ENCODE measurements around the gene PRM3.

The PRM3 gene

DNA sequence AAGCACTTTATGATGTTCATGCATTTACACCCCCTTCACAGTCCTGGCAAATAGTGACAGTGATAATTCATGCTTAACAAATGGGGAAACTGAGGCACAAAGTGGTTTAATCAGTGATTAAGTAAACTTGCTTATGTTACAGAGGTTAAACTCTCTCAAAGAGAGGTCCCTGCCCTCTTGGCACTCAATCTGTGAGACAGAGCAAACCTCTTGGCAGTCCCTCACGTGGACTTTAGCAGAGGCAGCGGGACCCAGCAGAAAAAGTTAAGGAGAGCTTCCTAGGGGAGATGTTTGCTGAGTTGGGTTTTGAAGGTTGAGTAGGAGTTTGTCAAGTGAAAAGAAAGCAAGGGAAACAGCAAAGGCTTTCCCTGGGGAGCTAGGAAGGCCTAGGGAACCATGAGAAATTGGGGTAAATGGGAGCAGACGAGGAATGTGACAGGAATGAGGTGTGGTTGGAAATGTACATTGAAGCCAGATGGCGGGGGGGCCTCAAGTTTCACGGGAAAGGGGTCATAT is 28.1 kb downstream of the PRM3 start:
- no peak overlapping the region for H3K4me3 ChIP-seq (ENCODE audit: low read length)
- no peak for DNase-seq (ENCODE audit: low read depth)
- TF ChIP-seq, protein P1, sequence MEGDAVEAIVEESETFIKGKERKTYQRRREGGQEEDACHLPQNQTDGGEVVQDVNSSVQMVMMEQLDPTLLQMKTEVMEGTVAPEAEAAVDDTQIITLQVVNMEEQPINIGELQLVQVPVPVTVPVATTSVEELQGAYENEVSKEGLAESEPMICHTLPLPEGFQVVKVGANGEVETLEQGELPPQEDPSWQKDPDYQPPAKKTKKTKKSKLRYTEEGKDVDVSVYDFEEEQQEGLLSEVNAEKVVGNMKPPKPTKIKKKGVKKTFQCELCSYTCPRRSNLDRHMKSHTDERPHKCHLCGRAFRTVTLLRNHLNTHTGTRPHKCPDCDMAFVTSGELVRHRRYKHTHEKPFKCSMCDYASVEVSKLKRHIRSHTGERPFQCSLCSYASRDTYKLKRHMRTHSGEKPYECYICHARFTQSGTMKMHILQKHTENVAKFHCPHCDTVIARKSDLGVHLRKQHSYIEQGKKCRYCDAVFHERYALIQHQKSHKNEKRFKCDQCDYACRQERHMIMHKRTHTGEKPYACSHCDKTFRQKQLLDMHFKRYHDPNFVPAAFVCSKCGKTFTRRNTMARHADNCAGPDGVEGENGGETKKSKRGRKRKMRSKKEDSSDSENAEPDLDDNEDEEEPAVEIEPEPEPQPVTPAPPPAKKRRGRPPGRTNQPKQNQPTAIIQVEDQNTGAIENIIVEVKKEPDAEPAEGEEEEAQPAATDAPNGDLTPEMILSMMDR (conservative IDR thresholded peaks at IDR 0.05; ENCODE audit: low read length), result no peak

DNA sequence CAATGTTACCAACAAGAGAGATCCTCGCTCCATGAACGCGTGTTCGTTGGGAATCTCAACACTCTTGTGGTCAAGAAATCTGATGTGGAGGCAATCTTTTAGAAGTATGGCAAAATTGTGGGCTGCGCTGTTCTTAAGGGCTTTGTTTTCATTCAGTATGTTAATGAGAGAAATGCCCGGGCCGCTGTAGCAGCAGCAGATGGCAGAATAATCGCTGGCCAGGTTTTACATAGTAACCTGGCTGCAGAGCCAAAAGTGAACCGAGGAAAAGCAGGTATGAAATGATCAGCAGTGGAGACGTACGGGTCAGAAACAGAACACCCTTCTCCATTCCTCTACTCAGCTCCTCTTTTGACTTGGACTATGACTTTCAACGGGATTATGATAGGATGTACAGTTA is 30.8 kb downstream of the PRM3 start:
- TF ChIP-seq, protein P1 (conservative IDR thresholded peaks at IDR 0.05; ENCODE audit: low read length), result no peak
- DNase-seq (ENCODE audit: low read depth), result no peak
- no peak overlapping the region for H3K4me3 ChIP-seq (ENCODE audit: low read length)

DNA sequence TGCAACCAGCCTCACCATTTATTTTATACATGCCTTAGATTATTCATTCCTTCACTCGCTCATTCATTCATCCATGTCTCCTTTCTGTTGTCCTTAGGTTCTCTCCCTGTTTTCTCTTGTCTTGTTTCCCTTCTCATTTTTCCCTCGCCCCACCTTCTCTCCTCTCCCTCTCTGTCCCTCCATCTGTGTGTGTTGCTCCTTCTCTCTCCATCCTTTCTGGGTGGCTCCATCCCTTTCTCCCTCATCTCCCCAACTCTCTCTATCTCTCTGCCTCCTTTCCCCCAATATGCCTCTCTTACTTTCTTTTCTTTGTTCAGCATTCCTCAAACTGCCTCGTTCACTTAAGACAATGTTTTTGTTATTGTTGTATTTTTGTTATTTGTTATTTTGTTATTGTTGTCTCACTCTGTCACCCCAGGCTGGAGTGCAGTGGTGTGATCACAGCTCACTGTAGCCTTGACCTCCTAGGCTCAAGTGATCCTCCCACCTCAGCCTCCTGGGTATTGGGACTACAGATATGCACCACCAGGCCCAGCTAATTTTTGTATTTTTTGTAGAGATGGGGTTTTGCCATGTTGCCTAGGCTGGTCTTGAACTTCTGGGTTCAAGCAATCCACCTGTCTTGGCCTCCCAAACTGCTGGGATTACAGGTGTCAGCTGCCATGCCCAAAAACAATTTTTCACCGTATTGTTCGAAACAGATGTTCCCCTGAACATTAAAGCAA is 31.8 kb downstream of the PRM3 start:
- TF ChIP-seq, protein P1 (conservative IDR thresholded peaks at IDR 0.05; ENCODE audit: low read length), result no peak
- DNase-seq (ENCODE audit: low read depth), result no peak
- H3K4me3 ChIP-seq (ENCODE audit: low read length), result no peak overlapping the region

DNA sequence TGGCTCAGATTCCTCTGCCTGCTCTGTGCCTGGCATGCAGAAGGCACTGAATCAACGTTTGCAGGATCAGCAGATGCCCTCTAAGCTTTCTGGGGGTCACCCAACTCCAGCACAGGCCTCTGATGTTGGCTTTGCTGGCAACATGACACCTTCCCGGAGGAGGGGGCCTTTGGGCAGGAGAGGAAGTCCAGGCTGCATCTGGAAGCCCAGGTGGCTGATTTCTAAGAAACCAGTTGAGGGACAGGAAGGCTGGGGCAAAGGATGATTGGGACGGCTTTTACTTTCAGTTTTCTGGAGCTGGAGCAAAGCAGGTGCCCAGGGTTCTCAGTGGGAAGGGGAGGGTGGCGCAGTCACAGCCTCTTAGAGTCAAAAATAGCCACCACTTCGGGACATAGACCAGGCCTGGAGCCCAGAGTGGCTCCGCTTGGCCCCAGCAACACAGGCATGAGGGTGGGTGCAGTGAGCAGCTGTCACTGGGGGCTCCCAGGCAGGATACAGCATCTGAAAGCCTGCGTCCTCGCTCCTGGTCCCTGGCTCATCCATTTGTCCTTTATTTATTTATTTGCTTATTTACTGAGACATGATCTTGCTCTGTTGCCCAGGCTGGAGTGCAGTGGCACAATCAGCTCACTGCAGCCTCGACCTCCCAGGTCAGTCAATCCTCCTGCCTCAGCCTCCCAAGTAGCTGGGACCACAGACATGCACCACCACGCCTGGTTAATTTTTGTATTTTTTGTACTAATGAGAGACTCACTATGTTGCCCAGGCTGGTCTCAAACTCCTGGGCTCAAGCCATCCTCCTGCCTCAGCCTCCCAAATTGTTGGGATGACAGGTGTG is 32.6 kb downstream of the PRM3 start:
- no peak overlapping the region for H3K4me3 ChIP-seq (ENCODE audit: low read length)
- TF ChIP-seq, protein P1 (conservative IDR thresholded peaks at IDR 0.05; ENCODE audit: low read length), result no peak
- DNase-seq (ENCODE audit: low read depth), result no peak

DNA sequence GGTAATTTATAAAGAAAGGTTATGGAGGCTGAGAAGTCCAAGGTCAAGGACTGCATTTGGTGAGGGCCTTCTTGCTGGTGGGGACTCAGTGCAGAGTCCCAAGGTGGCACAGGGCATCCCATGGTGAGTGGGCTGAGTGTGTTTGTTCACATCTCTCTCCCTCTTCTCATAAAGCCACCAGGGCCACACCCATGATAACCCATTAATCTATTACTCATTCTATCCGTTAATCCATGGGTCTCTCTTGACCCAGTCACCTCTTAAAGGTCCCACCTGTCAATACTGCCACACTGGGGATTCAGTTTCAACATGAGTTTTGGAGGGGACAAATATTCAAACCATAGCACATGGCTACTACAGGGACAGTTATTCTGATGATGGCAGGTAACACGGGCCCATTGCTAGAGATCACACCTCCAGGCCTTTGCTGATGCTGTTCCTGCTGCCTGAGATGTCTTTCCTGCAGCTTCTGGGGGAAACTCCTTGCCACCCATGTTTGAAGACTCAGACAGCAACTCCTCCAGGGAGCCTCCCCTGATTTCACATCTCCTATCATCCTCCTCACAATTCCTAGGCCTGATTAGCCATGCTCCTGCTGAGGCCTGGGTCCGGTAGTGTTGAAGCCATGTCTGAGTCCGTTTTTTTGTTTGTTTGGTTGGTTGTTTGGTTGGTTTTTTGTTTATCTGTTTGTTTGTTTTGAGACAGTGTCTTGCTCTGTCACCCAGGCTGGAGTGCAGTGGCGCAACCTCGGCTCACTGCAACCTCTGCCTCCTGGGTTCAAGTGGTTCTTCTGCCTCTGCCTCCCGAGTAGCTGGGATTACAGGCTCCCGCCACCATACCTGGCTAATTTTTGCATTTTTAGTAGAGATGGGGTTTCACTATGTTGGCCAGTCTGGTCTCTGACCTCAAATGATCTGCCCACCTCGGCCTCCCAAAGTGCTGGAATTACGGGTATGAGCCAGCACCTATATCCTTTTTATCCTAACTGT is 33.5 kb downstream of the PRM3 start:
- TF ChIP-seq, protein P1 (conservative IDR thresholded peaks at IDR 0.05; ENCODE audit: low read length), result no peak
- no peak for DNase-seq (ENCODE audit: low read depth)
- H3K4me3 ChIP-seq (ENCODE audit: low read length), result no peak overlapping the region

DNA sequence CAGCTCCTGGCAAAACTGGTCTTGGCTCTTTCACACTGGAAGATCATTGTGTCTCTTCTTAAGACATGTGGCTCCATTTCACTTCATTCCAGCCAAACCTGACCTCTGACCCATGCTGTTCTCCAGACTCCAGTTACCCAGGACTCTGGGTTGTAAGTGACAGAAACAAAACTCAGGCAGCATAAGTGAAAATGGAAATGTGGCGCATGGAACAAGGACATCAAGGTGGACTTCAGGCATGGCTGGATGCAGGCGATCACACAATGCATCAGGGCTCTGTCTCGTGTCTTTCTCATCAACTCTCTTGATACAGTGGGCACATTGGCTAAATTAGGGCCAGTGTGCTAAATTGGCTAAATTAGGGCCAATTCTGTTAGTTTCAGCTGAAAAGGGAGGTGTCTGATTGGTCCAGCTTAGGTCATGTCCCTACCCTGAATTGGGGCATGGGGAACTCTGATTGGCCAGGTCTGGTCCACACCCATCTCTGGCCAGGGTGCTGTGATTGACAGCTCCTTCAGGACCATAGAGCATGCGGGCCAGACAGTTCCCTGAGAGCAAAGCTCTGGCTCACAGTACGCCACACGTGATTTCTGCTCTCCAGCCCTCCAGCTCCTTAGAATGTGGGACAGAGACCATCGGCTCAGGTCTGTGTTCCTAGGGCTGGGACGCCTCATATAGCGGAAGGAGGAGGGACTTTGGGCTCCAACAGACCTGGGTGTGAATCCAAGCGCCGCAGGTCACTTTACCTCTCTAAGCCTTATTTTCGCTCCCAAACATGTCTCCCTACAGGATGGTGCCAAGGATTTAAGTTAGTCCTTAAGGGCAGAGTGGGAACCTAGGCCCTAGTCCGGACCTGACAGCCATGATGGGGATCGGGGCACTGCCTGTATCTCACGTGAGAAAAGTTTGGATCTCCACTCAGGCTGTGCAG is 34.9 kb downstream of the PRM3 start:
- TF ChIP-seq, protein P1 (conservative IDR thresholded peaks at IDR 0.05; ENCODE audit: low read length), result no peak
- no peak overlapping the region for H3K4me3 ChIP-seq (ENCODE audit: low read length)
- DNase-seq (ENCODE audit: low read depth), result no peak
